Keratinocyte (primary cell): Measurements from ENCODE around the gene COX4I1. TPM values are rescaled to one million over a fixed set of nuclear protein-coding genes. Genes with fewer than 3 reads are reported as not detected.

Source experiments
- DNase-seq: peaks from one replicate; pipeline ENCODE4 v3.0.0-alpha.2; 2011; ENCODE audit warnings: low read depth, missing footprints, low spot score
- FAIRE-seq: peaks from 2 replicates; lab custom pipeline; 2011; peaks lifted over from hg19 to GRCh38; lab: Jason Lieb, UNC
- H2AFZ ChIP-seq: 2 replicates; pipeline ENCODE4 v1.6.0; 2012; ENCODE audit warnings: low read length, control low read depth, inconsistent platforms; ENCODE audit not compliant: control insufficient read depth
- H3K27ac ChIP-seq: 2 replicates; pipeline ENCODE4 v1.5.1; 2011; ENCODE audit warnings: low read length; ENCODE audit not compliant: control insufficient read depth, insufficient read depth
- H3K27me3 ChIP-seq: 3 replicates; pipeline ENCODE4 v1.6.0; 2011; ENCODE audit warnings: low read length; ENCODE audit not compliant: control insufficient read depth, insufficient read depth; ENCODE audit errors: extremely low read depth
- H3K36me3 ChIP-seq, 2 experiments: 2 replicates in 1 of 2; 3 replicates in 1 of 2; pipeline ENCODE4 v1.5.1; 2011; ENCODE audit warnings: low read length in 2 of 2, mild to moderate bottlenecking in 1 of 2; ENCODE audit not compliant: control insufficient read depth in 2 of 2, insufficient read depth in 2 of 2; ENCODE audit errors: extremely low read depth in 1 of 2
- H3K4me1 ChIP-seq: 3 replicates; pipeline ENCODE4 v1.5.1; 2011; ENCODE audit warnings: low read length; ENCODE audit not compliant: control insufficient read depth, insufficient read depth; ENCODE audit errors: extremely low read depth
- H3K4me2 ChIP-seq: 3 replicates; pipeline ENCODE4 v1.6.0; 2011; ENCODE audit warnings: low read depth, low read length; ENCODE audit not compliant: control insufficient read depth, insufficient read depth; ENCODE audit errors: extremely low read depth
- H3K4me3 ChIP-seq, 3 experiments: fragments of 200-600 bp in 1 of 3; sonication (generic) in 1 of 3; 2 replicates in 2 of 3; 3 replicates in 1 of 3; pipeline ENCODE4 v1.5.1; 2011 to 2016; ENCODE audit warnings: low read length in 3 of 3, mild to moderate bottlenecking in 3 of 3, control low read depth in 2 of 3, inconsistent platforms in 1 of 3, low read depth in 1 of 3, mixed read lengths in 1 of 3, mixed run types in 1 of 3, moderate library complexity in 1 of 3; ENCODE audit not compliant: control insufficient read depth in 2 of 3, insufficient read depth in 2 of 3; ENCODE audit errors: extremely low read depth in 1 of 3
- H3K79me2 ChIP-seq: 2 replicates; pipeline ENCODE4 v1.6.0; 2012; ENCODE audit warnings: low read length; ENCODE audit not compliant: control insufficient read depth, insufficient read depth
- H3K9ac ChIP-seq: 3 replicates; pipeline ENCODE4 v1.6.0; 2011; ENCODE audit warnings: low read length; ENCODE audit not compliant: control insufficient read depth, insufficient read depth; ENCODE audit errors: extremely low read depth
- H3K9me1 ChIP-seq: 3 replicates; pipeline ENCODE4 v1.6.0; 2011; ENCODE audit warnings: low read length; ENCODE audit not compliant: control insufficient read depth, insufficient read depth; ENCODE audit errors: extremely low read depth
- H3K9me3 ChIP-seq: 2 replicates; pipeline ENCODE4 v1.5.1; 2012; ENCODE audit warnings: low read depth, low read length; ENCODE audit not compliant: control insufficient read depth
- H4K20me1 ChIP-seq: 3 replicates; pipeline ENCODE4 v1.6.0; 2011; ENCODE audit warnings: low read length; ENCODE audit not compliant: control insufficient read depth, insufficient read depth; ENCODE audit errors: extremely low read depth
- EZH2 ChIP-seq: IDR thresholded peaks from one replicate; pipeline ENCODE4 v1.6.1; 2012; ENCODE audit warnings: inconsistent platforms, mild to moderate bottlenecking, low read length, moderate library complexity
- dilution Hi-C: fragments of 300-500 bp; cut with MboI; formaldehyde crosslinking; loops from one replicate; pipeline ENCODE4 v1.7.0; 2020; ENCODE audit warnings: low sequenced_read_pairs; ENCODE audit not compliant: extremely low pct_ligation_motif_present
- polyA plus RNA-seq, 5 experiments: library from polyadenylated mRNA; depleted of rRNA in 3 of 5; stranded (reverse) in 3 of 5; stranded (forward) in 1 of 5; unstranded in 1 of 5; fragments of >200 nt; gene quantifications; 1 replicate in 1 of 5; 2 replicates in 3 of 5; 3 replicates in 1 of 5; pipeline versions ENCODE4 v1.2.1 to v1.2.3, GENCODE V29; 2011 to 2012; ENCODE audit warnings: missing spikeins in 2 of 5, low read depth in 1 of 5, low replicate concordance in 1 of 5
- TF ChIP-seq, protein P1 (sequence below), 3 experiments: IDR thresholded peaks in 1 of 3; conservative IDR thresholded peaks in 1 of 3; optimal IDR thresholded peaks in 1 of 3; 2 replicates in 2 of 3; 3 replicates in 1 of 3; pipeline versions ENCODE3 to v1.5.1; 2011; ENCODE audit warnings: low read length in 3 of 3, mild to moderate bottlenecking in 3 of 3, moderate library complexity in 2 of 3, control low read depth in 1 of 3, inconsistent platforms in 1 of 3; ENCODE audit not compliant: insufficient read depth in 2 of 3; ENCODE audit errors: extremely low read depth in 1 of 3

COX4I1 gene
- polyA plus RNA-seq, 1 donor (not counting 4 experiments of a cell fraction or from before 2014, with no cell fraction given) = 809 TPM

- dilution Hi-C loops = no loop called here
- peaks cover under 1% of the 10 kb centered on the region for H3K27me3 ChIP-seq
- no peak overlapping the region for H3K4me2 ChIP-seq
- peaks cover 2% of the 10 kb centered on the region for H3K9me3 ChIP-seq
- no peaks in the 10 kb centered on the region for H3K9me1 ChIP-seq
- no peak overlapping the region for H3K9ac ChIP-seq
- H2AFZ ChIP-seq = no peak overlapping the region
- TF ChIP-seq, protein P1, sequence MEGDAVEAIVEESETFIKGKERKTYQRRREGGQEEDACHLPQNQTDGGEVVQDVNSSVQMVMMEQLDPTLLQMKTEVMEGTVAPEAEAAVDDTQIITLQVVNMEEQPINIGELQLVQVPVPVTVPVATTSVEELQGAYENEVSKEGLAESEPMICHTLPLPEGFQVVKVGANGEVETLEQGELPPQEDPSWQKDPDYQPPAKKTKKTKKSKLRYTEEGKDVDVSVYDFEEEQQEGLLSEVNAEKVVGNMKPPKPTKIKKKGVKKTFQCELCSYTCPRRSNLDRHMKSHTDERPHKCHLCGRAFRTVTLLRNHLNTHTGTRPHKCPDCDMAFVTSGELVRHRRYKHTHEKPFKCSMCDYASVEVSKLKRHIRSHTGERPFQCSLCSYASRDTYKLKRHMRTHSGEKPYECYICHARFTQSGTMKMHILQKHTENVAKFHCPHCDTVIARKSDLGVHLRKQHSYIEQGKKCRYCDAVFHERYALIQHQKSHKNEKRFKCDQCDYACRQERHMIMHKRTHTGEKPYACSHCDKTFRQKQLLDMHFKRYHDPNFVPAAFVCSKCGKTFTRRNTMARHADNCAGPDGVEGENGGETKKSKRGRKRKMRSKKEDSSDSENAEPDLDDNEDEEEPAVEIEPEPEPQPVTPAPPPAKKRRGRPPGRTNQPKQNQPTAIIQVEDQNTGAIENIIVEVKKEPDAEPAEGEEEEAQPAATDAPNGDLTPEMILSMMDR (optimal IDR thresholded peaks at IDR 0.05 in 1 of 3, IDR thresholded peaks at IDR 0.05 in 1 of 3, conservative IDR thresholded peaks at IDR 0.05 in 1 of 3; ENCODE audit: extremely low read depth in 1 of 3, insufficient read depth in 2 of 3, low read length in 3 of 3) = no peak
- no peak for TF ChIP-seq EZH2
- H4K20me1 ChIP-seq = no peaks in the 10 kb centered on the region
- FAIRE-seq = no peak
- no peak overlapping the region for H3K4me3 ChIP-seq
- DNase-seq = no peak
- no peaks in the 10 kb centered on the region for H3K4me1 ChIP-seq
- H3K36me3 ChIP-seq = no peaks in the 10 kb centered on the region
- H3K79me2 ChIP-seq = no peaks in the 10 kb centered on the region
- H3K27ac ChIP-seq = no peak overlapping the region
Observed at GRCh38 chr16:85825326-85825725, 25.8 kb downstream of the COX4I1 start.

DNA sequence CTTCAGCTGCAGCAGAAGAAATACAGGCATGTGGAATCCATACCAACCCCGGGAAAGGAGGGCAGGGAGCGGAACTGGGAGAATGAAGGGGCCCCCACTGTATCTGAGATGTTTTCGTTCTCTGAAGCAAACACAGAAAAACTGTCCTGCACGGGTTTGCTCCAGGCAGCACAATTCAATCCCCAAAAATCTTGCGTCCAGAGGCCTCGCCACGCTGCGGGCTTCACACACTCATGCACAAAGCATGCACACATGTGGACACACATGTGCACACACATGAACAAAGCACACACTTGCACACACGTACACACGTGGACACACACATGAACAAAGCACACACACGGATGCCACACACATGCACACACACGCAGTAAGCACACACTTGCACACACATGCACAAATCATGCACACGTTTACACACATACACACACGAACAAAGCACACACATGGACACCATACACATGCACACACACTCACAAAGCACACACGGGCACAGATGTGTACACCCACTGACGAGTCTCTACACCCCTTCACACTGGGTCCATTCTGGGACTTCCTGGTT lies 27.3 kb downstream of the COX4I1 start:
- no peaks in the 10 kb centered on the region for H3K4me1 ChIP-seq
- H3K9ac ChIP-seq = no peak overlapping the region
- DNase-seq = no peak
- H3K9me1 ChIP-seq = no peaks in the 10 kb centered on the region
- no peaks in the 10 kb centered on the region for H3K27me3 ChIP-seq
- H3K4me2 ChIP-seq = no peak overlapping the region
- H2AFZ ChIP-seq = no peak overlapping the region
- no peaks in the 10 kb centered on the region for H4K20me1 ChIP-seq
- H3K36me3 ChIP-seq = no peaks in the 10 kb centered on the region
- dilution Hi-C loops = no loop called here
- FAIRE-seq = no peak
- no peak overlapping the region for H3K27ac ChIP-seq
- TF ChIP-seq EZH2 = no peak
- TF ChIP-seq, protein P1 (optimal IDR thresholded peaks at IDR 0.05 in 1 of 3, IDR thresholded peaks at IDR 0.05 in 1 of 3, conservative IDR thresholded peaks at IDR 0.05 in 1 of 3; ENCODE audit: extremely low read depth in 1 of 3, insufficient read depth in 2 of 3, low read length in 3 of 3) = no peak
- no peak overlapping the region for H3K4me3 ChIP-seq
- peaks cover 2% of the 10 kb centered on the region for H3K9me3 ChIP-seq
- no peaks in the 10 kb centered on the region for H3K79me2 ChIP-seq
